GM21528 (cell line): ENCODE results near the gene XIAP.

Source experiments
- ATAC-seq: cut with Tn5 transposase; IDR thresholded peaks from one replicate; pipeline ENCODE4 v1.9.1; 2021; ENCODE audit warnings: mild to moderate bottlenecking, moderate library complexity; ENCODE audit not compliant: unreplicated experiment, low FRiP score

The XIAP gene

GRCh38 chrX:123949846-123950245 lies 90.0 kb downstream of the XIAP start:
- ATAC-seq, result no peak

- ATAC-seq, result no peak
Measured at GRCh38 chrX:123959281-123960063, 99.6 kb downstream of the XIAP start.

GRCh38 chrX:123960956-123961267 lies 101.1 kb downstream of the XIAP start:
- ATAC-seq, result no peak

- ATAC-seq, result no peak
Measured at GRCh38 chrX:123961268-123962005, 101.6 kb downstream of the XIAP start, which contains the start of gene STAG2. STAG2 (plus strand) TSS chrX:123961706; CDS start chrX:124022628, 60,922 bp downstream.

- no peak for ATAC-seq
Measured at GRCh38 chrX:123962006-123962467, 102.2 kb downstream of the XIAP start.

GRCh38 chrX:123962794-123963373 lies 103.0 kb downstream of the XIAP start:
- peak; percentile 58 for ATAC-seq
